AG04449 (cell line): ENCODE results near the gene SBF1.

ENCODE experiments used
- CTCF ChIA-PET: fragments of 350-600 bp; formaldehyde crosslinking; extraction: SDS; loops from one replicate; lab custom pipeline; 2021; ENCODE audit warnings: antibody characterized with exemption; lab: Yijun Ruan, JAX
- POLR2A ChIA-PET: fragments of 400-600, 350-600 bp; formaldehyde crosslinking; extraction: SDS; loops from one replicate; lab custom pipeline; 2020; ENCODE audit warnings: antibody characterized with exemption, inconsistent platforms; lab: Yijun Ruan, JAX
- DNase-seq: peaks from one replicate; pipeline ENCODE4 v3.0.0-alpha.2; 2010; ENCODE audit warnings: low read depth, low spot score
- H3K4me3 ChIP-seq: 2 replicates; pipeline ENCODE4 v1.5.1; 2011; ENCODE audit warnings: low read depth, mild to moderate bottlenecking, control low read depth, low read length
- CTCF ChIP-seq: IDR thresholded peaks from one replicate; pipeline ENCODE4 v1.5.1; 2011; ENCODE audit warnings: mild to moderate bottlenecking, moderate library complexity, low read length, control low read depth, inconsistent platforms; ENCODE audit not compliant: insufficient read depth; ENCODE audit errors: missing control alignments

SBF1 gene

DNA sequence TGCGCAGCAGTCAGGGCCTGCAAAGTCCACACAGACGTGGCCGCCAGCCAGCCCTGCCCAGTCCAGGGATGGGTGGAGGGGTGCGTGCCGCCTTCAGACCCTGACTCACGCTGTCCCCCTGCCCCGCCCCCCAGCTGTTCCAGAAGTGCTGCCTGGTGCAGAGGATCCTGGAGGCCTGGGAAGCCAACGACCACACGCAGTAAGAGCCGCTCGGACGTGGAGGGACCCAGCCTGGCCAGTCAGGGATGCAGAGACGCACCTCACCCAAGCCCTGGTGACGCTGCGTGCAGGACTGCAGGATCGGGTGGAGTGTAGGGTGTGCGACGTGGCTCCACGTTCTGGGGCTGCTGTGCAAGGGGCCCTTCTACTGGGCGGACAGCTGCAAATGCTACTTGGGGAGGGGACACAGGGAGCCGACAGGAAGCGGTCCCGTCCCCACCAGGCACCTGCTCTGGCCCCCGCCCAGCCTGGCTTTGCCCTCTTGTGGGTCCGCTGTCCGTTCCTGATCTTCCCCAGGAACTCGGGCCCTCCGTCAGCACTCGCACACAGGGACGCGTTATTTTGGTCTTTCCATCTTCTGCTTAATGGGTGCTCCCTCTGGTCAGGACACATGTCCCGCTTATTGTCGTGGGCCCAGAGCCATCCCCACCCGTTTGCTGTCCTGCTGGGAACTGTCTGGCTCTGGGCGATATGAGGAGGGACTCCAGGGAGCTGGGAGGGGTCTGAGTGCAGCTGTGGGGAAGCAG lies 42.5 kb downstream of the SBF1 start:
- H3K4me3 ChIP-seq: no peak overlapping the region
- CTCF ChIA-PET: no interaction called here
- POLR2A ChIA-PET: no interaction called here
- no peak for TF ChIP-seq CTCF
- no peak for DNase-seq

- ChIA-PET CTCF (interaction anchor here (1.0 to 1.2 kb wide), 2 partner anchors 72 to 196 kb away, joined by 3 to 4 read pairs; no protein-coding TSS in a partner anchor), POLR2A (no interaction called here)
- no peak for TF ChIP-seq CTCF
- DNase-seq: no peak
- no peak overlapping the region for H3K4me3 ChIP-seq
These were observed 49.5 kb downstream of the SBF1 start for GRCh38 chr22:50425179-50425916.

DNA sequence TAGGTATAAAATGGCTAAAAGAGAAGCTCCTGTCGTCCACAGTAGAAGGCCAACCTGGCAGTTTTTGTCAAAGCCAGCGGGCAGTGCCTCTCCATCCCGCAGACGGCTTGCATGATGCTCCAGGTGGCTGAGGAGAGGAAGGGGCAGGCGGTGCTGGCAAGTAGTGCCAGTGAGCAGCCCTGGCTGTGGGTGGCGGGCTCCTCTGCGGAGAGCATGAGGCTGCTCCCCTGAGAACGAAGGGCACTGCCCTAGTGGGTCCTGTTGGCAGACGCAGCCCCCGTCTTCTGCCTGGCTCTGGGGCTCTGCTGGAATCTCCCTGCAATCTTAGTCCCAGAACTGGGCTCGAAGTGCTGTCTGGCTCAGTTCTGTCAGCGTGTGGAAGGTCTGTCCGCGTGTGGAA lies 50.9 kb downstream of the SBF1 start:
- no peak for TF ChIP-seq CTCF
- ChIA-PET POLR2A (no interaction called here), CTCF (no interaction called here)
- no peak for DNase-seq
- H3K4me3 ChIP-seq: no peak overlapping the region

- ChIA-PET POLR2A (no interaction called here), CTCF (no interaction called here)
- DNase-seq: no peak
- H3K4me3 ChIP-seq: no peak overlapping the region
- no peak for TF ChIP-seq CTCF
These were observed 51.6 kb downstream of the SBF1 start for GRCh38 chr22:50422961-50423815.

- ChIA-PET POLR2A (no interaction called here), CTCF (no interaction called here)
- no peak for DNase-seq
- no peak for TF ChIP-seq CTCF
- H3K4me3 ChIP-seq: no peak overlapping the region
These were observed 52.8 kb downstream of the SBF1 start for GRCh38 chr22:50422046-50422445.
